GM23248 (cell line): ENCODE measurements around the gene TNFRSF6B. TPM values are rescaled to one million over a fixed set of nuclear protein-coding genes. Genes with fewer than 3 reads are reported as not detected.
"Not testable (repeated sequence)": the region's sequence is repeated elsewhere in the genome, so short reads cannot be mapped to it uniquely, and the experiment has no call there.

ENCODE experiments used
- DNase-seq: peaks from one replicate; pipeline ENCODE4 v3.0.0-alpha.2; 2015
- H2AFZ ChIP-seq: fragments of 200-600 bp; sonication (generic); 2 replicates; pipeline ENCODE4 v1.6.1; 2016; ENCODE audit warnings: antibody characterized with exemption
- H3F3A ChIP-seq: fragments of 200-600 bp; sonication (generic); 2 replicates; pipeline ENCODE4 v1.6.1; 2016; ENCODE audit warnings: mild to moderate bottlenecking, antibody characterized with exemption, mixed run types; ENCODE audit not compliant: insufficient read depth
- H3K27ac ChIP-seq: fragments of 200-600 bp; sonication (generic); 2 replicates; pipeline ENCODE4 v1.5.1; 2016; ENCODE audit warnings: mild to moderate bottlenecking
- H3K27me3 ChIP-seq: fragments of 200-600 bp; sonication (generic); replicated peaks from 2 replicates; pipeline ENCODE4 v1.6.1; 2016; ENCODE audit warnings: mild to moderate bottlenecking; ENCODE audit not compliant: insufficient read depth
- H3K36me3 ChIP-seq: fragments of 200-600 bp; sonication (generic); 2 replicates; pipeline ENCODE4 v1.6.1; 2016; ENCODE audit warnings: low read depth, mild to moderate bottlenecking
- H3K4me1 ChIP-seq: fragments of 200-600 bp; sonication (generic); 2 replicates; pipeline ENCODE4 v1.6.1; 2016; ENCODE audit warnings: mild to moderate bottlenecking; ENCODE audit not compliant: insufficient read depth
- H3K4me2 ChIP-seq: fragments of 200-600 bp; sonication (generic); one replicate; pipeline ENCODE4 v1.6.1; 2016; ENCODE audit warnings: mild to moderate bottlenecking; ENCODE audit not compliant: unreplicated experiment
- H3K4me3 ChIP-seq: fragments of 200-600 bp; sonication (generic); 2 replicates; pipeline ENCODE4 v1.5.1; 2016; ENCODE audit warnings: mild to moderate bottlenecking
- H3K79me2 ChIP-seq: fragments of 200-600 bp; sonication (generic); 2 replicates; pipeline ENCODE4 v1.6.1; 2016; ENCODE audit warnings: mild to moderate bottlenecking; ENCODE audit not compliant: insufficient read depth
- H3K9ac ChIP-seq: fragments of 200-600 bp; sonication (generic); 2 replicates; pipeline ENCODE4 v1.6.1; 2016; ENCODE audit warnings: mild to moderate bottlenecking
- H3K9me2 ChIP-seq: fragments of 200-600 bp; sonication (generic); 2 replicates; pipeline ENCODE4 v1.6.1; 2016; ENCODE audit warnings: mixed run types, mild to moderate bottlenecking, moderate library complexity; ENCODE audit not compliant: insufficient read depth
- H3K9me3 ChIP-seq: fragments of 200-600 bp; sonication (generic); one replicate; pipeline ENCODE4 v1.6.1; 2017; ENCODE audit warnings: low read depth
- H4K20me1 ChIP-seq: fragments of 200-600 bp; sonication (generic); 2 replicates; pipeline ENCODE4 v1.6.0; 2016; ENCODE audit not compliant: insufficient read depth
- EZH2 ChIP-seq: fragments of 200-600 bp; sonication (generic); IDR thresholded peaks from 2 replicates; pipeline ENCODE4 v1.6.1; 2018; ENCODE audit warnings: antibody characterized with exemption, mild to moderate bottlenecking; ENCODE audit not compliant: insufficient read depth, poor library complexity, severe bottlenecking
- EZH2phosphoT487 ChIP-seq: fragments of 200-600 bp; sonication (generic); IDR thresholded peaks from 2 replicates; pipeline ENCODE4 v1.6.1; 2018; ENCODE audit warnings: antibody characterized with exemption, moderate library complexity, mild to moderate bottlenecking, low read depth; ENCODE audit not compliant: insufficient read depth
- WGBS, 2 experiments: methylation state at CpG; one replicate each; pipeline ENCODE4 v1.1.6; 2015 to 2017; ENCODE audit warnings: low lambda C conversion rate in 2 of 2, low coverage in 1 of 2; ENCODE audit errors: missing lambda C conversion rate in 2 of 2; 5-methylcytosine and 5-hydroxymethylcytosine counted together
- in situ Hi-C: fragments of 300-500 bp; cut with MboI; formaldehyde crosslinking; loops from 2 replicates; pipeline ENCODE4 v1.15.0; 2020
- polyA plus RNA-seq: library from polyadenylated mRNA; unstranded; fragments of >200 nt; fragmentation: Nextera tagmentation; extraction: Ambion mirVana; gene quantifications from 2 replicates; pipeline ENCODE4 v1.2.1, GENCODE V29; 2016
- total RNA-seq: library from RNA; depleted of rRNA; stranded (reverse); fragments of >200 nt; shearing (Covaris generic); gene quantifications from 2 replicates; pipeline ENCODE4 v1.2.3, GENCODE V29; 2014; rRNA removed

The TNFRSF6B gene
- total RNA-seq (36.9 and 39.9 TPM in 2 replicates), polyA plus RNA-seq (17.4 and 17.5 TPM in 2 replicates)

DNA sequence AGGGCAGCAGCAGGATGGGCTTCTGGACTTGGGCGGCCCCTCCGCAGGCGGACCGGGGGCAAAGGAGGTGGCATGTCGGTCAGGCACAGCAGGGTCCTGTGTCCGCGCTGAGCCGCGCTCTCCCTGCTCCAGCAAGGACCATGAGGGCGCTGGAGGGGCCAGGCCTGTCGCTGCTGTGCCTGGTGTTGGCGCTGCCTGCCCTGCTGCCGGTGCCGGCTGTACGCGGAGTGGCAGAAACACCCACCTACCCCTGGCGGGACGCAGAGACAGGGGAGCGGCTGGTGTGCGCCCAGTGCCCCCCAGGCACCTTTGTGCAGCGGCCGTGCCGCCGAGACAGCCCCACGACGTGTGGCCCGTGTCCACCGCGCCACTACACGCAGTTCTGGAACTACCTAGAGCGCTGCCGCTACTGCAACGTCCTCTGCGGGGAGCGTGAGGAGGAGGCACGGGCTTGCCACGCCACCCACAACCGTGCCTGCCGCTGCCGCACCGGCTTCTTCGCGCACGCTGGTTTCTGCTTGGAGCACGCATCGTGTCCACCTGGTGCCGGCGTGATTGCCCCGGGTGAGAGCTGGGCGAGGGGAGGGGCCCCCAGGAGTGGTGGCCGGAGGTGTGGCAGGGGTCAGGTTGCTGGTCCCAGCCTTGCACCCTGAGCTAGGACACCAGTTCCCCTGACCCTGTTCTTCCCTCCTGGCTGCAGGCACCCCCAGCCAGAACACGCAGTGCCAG lies at the start of gene TNFRSF6B:
TSS of gene TNFRSF6B (plus strand) at position 25 of the 729 bp plus-strand sequence. CDS start at position 141, 116 bp downstream.
- Histone ChIP-seq H3K9me3 (no peaks in the 10 kb centered on the region), H3K9ac (peak within 1 kb of the TSS; percentile 44), H3K4me3 (peak within 1 kb of the TSS; percentile 47), H3K36me3 (no peaks in the 10 kb centered on the region), H4K20me1 (no peaks in the 10 kb centered on the region), H3K79me2 (peaks cover 8% of the 10 kb centered on the region; the same call in 1 of the 2 replicates), H3K4me1 (peaks cover 24% of the 10 kb centered on the region), H3K27me3 (no peaks in the 10 kb centered on the region), H3F3A (no peaks in the 10 kb centered on the region; the same call in 1 of the 2 replicates), H3K27ac (no peak within 1 kb of the TSS), H3K4me2 (peak within 1 kb of the TSS; percentile 25), H2AFZ (no peak within 1 kb of the TSS), H3K9me2 (no peaks in the 10 kb centered on the region)
- WGBS, 2 experiments: 20 to 23% methylated on average over 30 to 50 of the region's 52 CpGs
- in situ Hi-C loops: no loop called here
- peak; percentile 47 for DNase-seq
- TF ChIP-seq EZH2: no peak
- no peak for TF ChIP-seq EZH2phosphoT487

- Histone ChIP-seq H3K27ac (no peak overlapping the region), H3K4me2 (no peak overlapping the region), H4K20me1 (no peaks in the 10 kb centered on the region), H3K9ac (no peak overlapping the region), H3K36me3 (no peaks in the 10 kb centered on the region), H3F3A (no peaks in the 10 kb centered on the region), H3K9me2 (no peaks in the 10 kb centered on the region), H3K27me3 (no peaks in the 10 kb centered on the region), H3K4me3 (no peak overlapping the region), H3K4me1 (no peaks in the 10 kb centered on the region), H2AFZ (no peak overlapping the region), H3K79me2 (no peaks in the 10 kb centered on the region), H3K9me3 (no peaks in the 10 kb centered on the region)
- TF ChIP-seq EZH2phosphoT487: no peak
- no peak for TF ChIP-seq EZH2
- WGBS, 2 experiments: 92 to 96% methylated on average over 6 of the region's 6 CpGs
- DNase-seq: no peak
- in situ Hi-C loops: no loop called here
Observed at GRCh38 chr20:63648190-63648589, 48.3 kb upstream of the TNFRSF6B start.

DNA sequence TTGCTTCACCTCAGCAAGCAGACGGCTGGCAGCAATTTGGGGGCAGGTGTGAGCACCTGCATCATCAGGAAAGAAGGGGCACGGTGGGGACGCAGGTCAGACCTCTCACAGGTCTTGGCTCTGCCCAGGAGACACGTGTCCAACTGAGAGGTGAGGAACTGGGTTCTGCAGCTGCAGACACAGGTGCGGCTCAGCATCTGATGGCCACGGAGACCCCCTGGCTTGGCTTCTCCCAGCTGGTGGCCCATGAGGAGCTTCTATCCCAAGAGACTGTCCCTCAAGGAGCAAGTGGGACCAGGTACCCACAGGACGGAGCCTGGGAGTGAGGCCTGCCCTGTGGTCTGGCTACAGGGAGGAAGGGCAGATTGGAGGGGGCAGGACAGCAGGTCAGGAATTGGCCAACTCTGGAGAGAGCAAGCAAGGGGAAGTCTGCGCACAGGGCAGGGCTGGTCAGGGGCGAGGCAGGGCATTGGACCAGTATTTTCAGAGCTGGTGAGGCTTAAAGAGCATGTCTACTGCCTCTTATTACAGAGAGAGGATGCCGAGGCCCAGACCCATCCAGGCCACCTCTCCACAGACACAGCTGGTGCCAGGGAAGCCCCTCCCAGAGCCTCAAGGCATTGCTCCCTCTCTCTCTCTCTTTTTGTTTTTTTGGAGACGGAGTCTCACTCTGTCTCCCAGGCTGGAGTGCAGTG lies 47.4 kb upstream of the TNFRSF6B start:
- 83 to 88% methylated on average over 11 of the region's 11 CpGs for WGBS, 2 experiments
- H3K4me1 ChIP-seq: no peaks in the 10 kb centered on the region
- H3K27ac ChIP-seq: no peak overlapping the region
- no peak overlapping the region for H3K4me2 ChIP-seq
- H3K4me3 ChIP-seq: no peak overlapping the region
- no peak for DNase-seq
- no peaks in the 10 kb centered on the region for H3F3A ChIP-seq
- no peak overlapping the region for H2AFZ ChIP-seq
- no peak overlapping the region for H3K9ac ChIP-seq
- H3K9me3 ChIP-seq: no peaks in the 10 kb centered on the region
- H3K36me3 ChIP-seq: no peaks in the 10 kb centered on the region
- no peaks in the 10 kb centered on the region for H3K79me2 ChIP-seq
- no peaks in the 10 kb centered on the region for H4K20me1 ChIP-seq
- TF ChIP-seq EZH2phosphoT487 (no peak), EZH2 (no peak)
- H3K9me2 ChIP-seq: no peaks in the 10 kb centered on the region
- in situ Hi-C loops: no loop called here
- H3K27me3 ChIP-seq: no peaks in the 10 kb centered on the region

DNA sequence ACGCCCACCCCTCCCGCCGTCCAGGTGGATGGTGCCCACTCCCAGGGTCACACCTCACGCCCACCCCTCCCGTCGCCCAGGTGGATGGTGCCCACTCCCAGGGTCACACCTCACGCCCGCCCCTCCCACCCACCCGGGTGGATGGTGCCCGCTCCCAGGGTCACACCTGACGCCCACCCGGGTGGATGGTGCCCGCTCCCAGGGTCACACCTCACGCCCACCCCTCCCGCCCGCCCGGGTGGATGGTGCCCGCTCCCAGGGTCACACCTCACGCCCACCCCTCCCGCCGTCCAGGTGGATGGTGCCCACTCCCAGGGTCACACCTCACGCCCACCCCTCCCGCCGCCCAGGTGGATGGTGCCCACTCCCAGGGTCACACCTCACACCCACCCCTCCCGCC lies 46.0 kb upstream of the TNFRSF6B start:
- H2AFZ ChIP-seq, H3K4me2 ChIP-seq, H3K9me3 ChIP-seq, H3K27ac ChIP-seq, H3K36me3 ChIP-seq, H4K20me1 ChIP-seq, H3K27me3 ChIP-seq, H3F3A ChIP-seq, in situ Hi-C loops, H3K4me1 ChIP-seq, H3K79me2 ChIP-seq, H3K9me2 ChIP-seq, H3K4me3 ChIP-seq, DNase-seq, H3K9ac ChIP-seq: not testable (repeated sequence)
- WGBS, 2 experiments: 93% methylated on average over 25 of the region's 25 CpGs; no CpG with 5 or more reads in 1 of the 2 experiments
